Small intestine (tissue), 7 donors: ENCODE measurements around the gene LIM2. TPM values are rescaled to one million over a fixed set of nuclear protein-coding genes. Genes with fewer than 3 reads are reported as not detected.

Source experiments
- DNase-seq, 2 donors: peaks; one replicate each; pipeline versions ENCODE4 v3.0.0 to v3.0.0-alpha.2; 2013
- FAIRE-seq: peaks from 2 replicates; lab custom pipeline; 2012; peaks lifted over from hg19 to GRCh38; lab: Jason Lieb, UNC
- H3K27ac ChIP-seq, 3 donors: one replicate each; pipeline ENCODE4 v1.5.1; 2013; ENCODE audit warnings: low read length in 2 of 3, mild to moderate bottlenecking in 2 of 3, control low read depth in 1 of 3, inconsistent platforms in 1 of 3, low read depth in 1 of 3, moderate library complexity in 1 of 3
- H3K27me3 ChIP-seq, 3 donors: one replicate each; pipeline ENCODE4 v1.6.1; 2013; ENCODE audit warnings: low read length in 3 of 3, inconsistent platforms in 1 of 3; ENCODE audit not compliant: control insufficient read depth in 3 of 3, insufficient read depth in 3 of 3
- H3K36me3 ChIP-seq, 3 donors: one replicate each; pipeline ENCODE4 v1.6.1; 2013; ENCODE audit warnings: low read length in 3 of 3, inconsistent platforms in 1 of 3, low read depth in 1 of 3, mild to moderate bottlenecking in 1 of 3, moderate library complexity in 1 of 3; ENCODE audit not compliant: control insufficient read depth in 3 of 3, insufficient read depth in 2 of 3
- H3K4me1 ChIP-seq, 3 donors: one replicate each; pipeline ENCODE4 v1.6.1; 2013; ENCODE audit warnings: low read length in 2 of 3, inconsistent platforms in 1 of 3, low read depth in 1 of 3, mild to moderate bottlenecking in 1 of 3, moderate library complexity in 1 of 3; ENCODE audit not compliant: control insufficient read depth in 3 of 3, insufficient read depth in 2 of 3
- H3K4me3 ChIP-seq, 3 donors: one replicate each; pipeline ENCODE4 v1.5.1; 2013; ENCODE audit warnings: low read length in 3 of 3, control low read depth in 1 of 3, inconsistent platforms in 1 of 3, low read depth in 1 of 3, mild to moderate bottlenecking in 1 of 3, moderate library complexity in 1 of 3
- H3K9me3 ChIP-seq, 2 donors: one replicate each; pipeline ENCODE4 v1.6.1; 2013; ENCODE audit warnings: low read depth in 1 of 2, low read length in 1 of 2; ENCODE audit not compliant: control insufficient read depth in 2 of 2, insufficient read depth in 1 of 2
- WGBS, 3 donors: extraction: QIAGEN DNeasy Blood & Tissue Kit; methylation state at CpG; one replicate each; pipeline ENCODE4 v1.1.7; 2013; 5-methylcytosine and 5-hydroxymethylcytosine counted together
- polyA plus RNA-seq, 4 donors: library from polyadenylated mRNA; stranded (reverse) in 3 of 4; unstranded in 1 of 4; fragments of 200-250 nt in 3 of 4; fragments of 120-200 nt in 1 of 4; gene quantifications; one replicate each; pipeline versions ENCODE4 v1.2.1 to v1.2.3, GENCODE V29; 2013
- donor health status: healthy with polysubstance abuse.
- donor health status: control.
- donor health status: control.
- donor health status: Bipolar disorder and iron deficiency.
- donor health status: healthy.

The LIM2 gene
- polyA plus RNA-seq, 4 donors = 0.04 TPM; not detected in 3

DNA sequence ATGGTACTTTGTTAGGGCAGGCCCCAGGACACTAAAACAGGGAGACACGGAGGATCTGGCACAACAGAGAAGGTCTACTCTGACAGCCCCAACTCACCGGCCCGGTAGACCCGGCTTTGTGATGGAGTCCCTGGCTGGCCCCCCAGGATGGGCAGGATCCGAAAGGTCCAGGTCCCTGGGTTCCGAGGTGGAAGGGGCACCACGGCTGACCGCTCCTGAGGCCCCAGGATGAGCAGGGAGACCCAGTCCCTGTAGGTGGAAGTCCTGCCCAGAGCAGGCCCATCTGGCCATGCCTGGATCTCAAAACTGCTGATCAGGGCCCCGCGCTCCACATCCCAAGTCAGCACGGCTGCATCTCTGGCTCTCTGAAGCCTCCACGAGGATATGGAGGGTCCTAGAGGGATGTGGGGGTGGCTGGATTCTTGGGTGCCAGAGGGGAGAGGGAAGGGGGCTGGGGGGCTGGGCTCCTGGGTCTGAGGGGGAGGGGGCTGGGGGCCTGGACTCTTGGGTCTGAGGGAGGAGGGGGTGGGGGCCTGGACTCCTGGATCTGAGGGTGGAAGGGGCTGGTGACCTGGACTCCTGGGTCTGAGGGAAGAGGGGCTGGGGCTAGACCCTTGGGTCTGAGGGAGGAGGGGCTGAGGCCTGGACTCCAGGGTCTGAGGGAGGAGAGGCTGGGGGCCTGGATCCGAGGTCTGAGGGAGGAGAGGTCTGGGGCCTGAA, 50.5 kb downstream of the LIM2 start:
- DNase-seq = no peak
- WGBS, 3 donors = 92 to 95% (median 94%) methylated on average over 13 of the region's 13 CpGs

DNA sequence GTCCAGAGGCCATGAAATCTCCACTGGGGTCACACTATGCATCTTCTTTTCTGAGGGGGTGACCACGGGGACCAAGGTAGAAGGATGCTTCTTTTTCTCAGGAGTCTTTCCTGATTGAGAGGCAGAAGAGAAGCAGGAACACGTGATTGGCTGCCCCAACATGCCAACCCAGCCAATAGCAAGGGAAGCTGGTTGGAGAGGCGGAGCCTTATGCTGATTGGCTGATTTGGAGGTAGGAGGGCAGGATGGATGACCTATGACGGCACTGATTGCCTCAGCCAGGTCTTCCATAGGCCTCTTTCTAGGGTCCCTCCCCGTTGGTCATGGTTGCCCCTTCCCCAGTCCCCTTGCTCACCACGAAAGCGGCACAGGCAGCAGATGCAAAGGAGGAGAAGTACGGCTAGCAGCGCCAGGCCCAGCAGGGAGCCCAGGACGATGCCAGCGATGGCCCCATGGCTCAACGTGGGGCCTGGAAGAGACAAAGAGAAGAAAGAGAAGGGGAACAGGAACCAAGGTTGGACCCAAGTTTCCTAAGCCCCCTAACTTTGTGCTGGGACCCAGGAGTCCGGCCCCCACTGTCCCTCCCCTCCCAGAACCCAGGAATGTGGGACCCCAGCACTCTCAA, 53.8 kb downstream of the LIM2 start:
- no peak overlapping the region for H3K27ac ChIP-seq
- H3K27me3 ChIP-seq = no peaks in the 10 kb centered on the region
- FAIRE-seq (no peak), DNase-seq (no peak)
- no peak overlapping the region for H3K4me3 ChIP-seq
- H3K36me3 ChIP-seq = peaks cover 0 to 5% (median 0%) of the 10 kb centered on the region in 3 donors
- no peaks in the 10 kb centered on the region for H3K9me3 ChIP-seq
- 90 to 91% (median 90%) methylated on average over 13 of the region's 13 CpGs for WGBS, 3 donors
- H3K4me1 ChIP-seq = no peaks in the 10 kb centered on the region

More for the DNA sequence above, 50.5 kb downstream of the LIM2 start:
- Histone ChIP-seq H3K27me3 (peaks cover 0 to 3% (median 0%) of the 10 kb centered on the region in 3 donors), H3K36me3 (peaks cover 0 to under 1% (median 0%) of the 10 kb centered on the region in 3 donors), H3K27ac (no peak overlapping the region), H3K4me3 (no peak overlapping the region), H3K9me3 (no peaks in the 10 kb centered on the region), H3K4me1 (peaks cover 0 to 6% (median 5%) of the 10 kb centered on the region in 3 donors)
- no peak for FAIRE-seq

DNA sequence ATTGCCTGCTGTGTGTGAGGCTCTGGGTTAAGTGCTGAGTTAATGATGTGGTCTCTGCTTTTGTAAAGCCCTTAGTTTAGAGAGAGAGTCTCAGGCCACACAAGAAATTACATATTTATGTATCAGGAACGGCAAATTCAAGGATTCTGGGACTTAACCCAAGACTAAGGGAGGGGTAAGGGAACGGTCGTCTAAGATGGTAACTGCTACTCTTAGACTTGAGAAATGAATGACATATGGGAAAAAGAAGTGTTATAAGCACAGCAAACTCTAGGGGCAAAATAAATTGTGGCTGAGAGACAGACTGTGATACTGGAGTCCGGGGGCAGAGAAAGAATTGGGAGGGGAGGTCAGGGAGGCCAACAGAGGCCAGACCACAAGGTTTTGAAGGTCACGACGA, 56.1 kb downstream of the LIM2 start:
- whole genome bisulfite sequencing, 3 donors = 85 to 92% (median 90%) methylated on average over 6 of the region's 6 CpGs
- FAIRE-seq (no peak), DNase-seq (no peak)

DNA sequence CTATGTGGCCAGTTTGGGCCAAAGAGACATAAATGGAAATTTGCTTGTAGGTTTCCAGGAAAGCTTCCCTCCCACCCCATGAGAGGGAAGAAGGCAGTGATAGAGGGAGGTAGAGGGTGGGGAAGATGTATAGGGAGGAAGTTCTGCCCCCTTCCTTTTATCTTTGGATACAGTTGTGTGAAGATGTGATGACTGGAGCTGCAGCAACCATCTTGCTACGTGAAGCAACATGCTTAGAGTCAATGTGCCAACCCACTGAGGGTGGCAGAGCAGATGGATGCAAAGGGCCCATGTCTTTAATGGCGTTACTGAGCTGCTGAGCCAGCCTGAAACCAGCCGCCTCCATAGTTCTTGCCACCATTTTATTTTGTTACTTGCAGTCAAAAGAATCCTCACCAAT, 56.6 kb downstream of the LIM2 start:
- Histone ChIP-seq H3K9me3 (no peaks in the 10 kb centered on the region), H3K36me3 (peaks cover 0 to 5% (median 0%) of the 10 kb centered on the region in 3 donors), H3K4me1 (peaks cover 0 to 9% (median 0%) of the 10 kb centered on the region in 3 donors), H3K4me3 (no peak overlapping the region), H3K27me3 (peaks cover 0 to 21% (median under 1%) of the 10 kb centered on the region in 3 donors), H3K27ac (no peak overlapping the region)
- WGBS, 3 donors = 61 to 78% (median 78%) methylated on average over 3 of the region's 3 CpGs
- no peak for DNase-seq
- FAIRE-seq = no peak

More for the DNA sequence above, 56.1 kb downstream of the LIM2 start:
- Histone ChIP-seq H3K36me3 (peaks cover 0 to 5% (median 0%) of the 10 kb centered on the region in 3 donors), H3K27me3 (peaks cover 0 to 20% (median 0%) of the 10 kb centered on the region in 3 donors), H3K4me1 (peaks cover 0 to 9% (median 0%) of the 10 kb centered on the region in 3 donors), H3K4me3 (no peak overlapping the region), H3K9me3 (no peaks in the 10 kb centered on the region), H3K27ac (no peak overlapping the region)

DNA sequence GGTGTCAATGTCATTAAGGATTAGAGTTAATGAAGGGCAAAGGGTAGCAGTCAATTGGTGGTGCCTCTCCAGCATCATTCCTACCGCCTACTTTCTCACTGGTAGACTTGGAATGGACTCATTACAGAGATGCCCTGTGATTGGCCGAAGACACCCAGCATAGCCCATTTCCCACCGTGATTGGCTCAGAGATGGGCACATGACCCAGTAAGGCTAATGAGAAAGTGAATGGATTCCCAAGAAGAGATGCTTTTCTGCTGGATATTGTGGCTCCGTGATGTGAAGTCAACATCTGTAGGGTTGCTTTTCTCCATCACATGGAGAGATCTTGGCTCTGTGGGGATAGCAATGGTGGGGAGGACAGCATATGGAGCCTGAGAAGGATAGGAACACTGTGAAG, 57.4 kb downstream of the LIM2 start:
- DNase-seq (no peak), FAIRE-seq (no peak)
- Histone ChIP-seq H3K27ac (no peak overlapping the region), H3K9me3 (no peaks in the 10 kb centered on the region), H3K36me3 (peaks cover 0 to 5% (median 0%) of the 10 kb centered on the region in 3 donors), H3K4me1 (peaks cover 0 to 9% (median 0%) of the 10 kb centered on the region in 3 donors), H3K4me3 (no peak overlapping the region), H3K27me3 (peaks cover 0 to 28% (median 4%) of the 10 kb centered on the region in 3 donors)
- WGBS, 3 donors = 93 to 100% (median 98%) methylated on average over 4 of the region's 4 CpGs

Other genes starting within 250 kb of the LIM2 start
- 1 to 10 TPM in 3 of 4 donors, under 1 TPM in 1; 0.45 to 1.9 (median 1.3) TPM for gene SIGLEC7, start 245.7 kb downstream of the LIM2 start, polyA plus RNA-seq
- 1 to 10 TPM in 3 of 4 donors, under 1 TPM in 1; 0.67 to 5.2 (median 4.5) TPM for gene CD33, start 162.9 kb downstream of the LIM2 start, polyA plus RNA-seq
- gene SIGLECL1, start 136.9 kb downstream of the LIM2 start, polyA plus RNA-seq = not detected
- gene IGLON5, start 76.3 kb downstream of the LIM2 start, polyA plus RNA-seq = 1 to 10 TPM in 2 of 4 donors, not detected in 2; 1.1 to 1.3 TPM
- 1 to 10 TPM; 1.4 to 6.0 (median 2.4) TPM for gene VSIG10L, start 45.8 kb downstream of the LIM2 start, polyA plus RNA-seq
- 100 to 1,000 TPM; 178 to 412 (median 249) TPM for gene ETFB, start 21.6 kb downstream of the LIM2 start, polyA plus RNA-seq
- 1 to 10 TPM in 2 of 4 donors, under 1 TPM in 1, not detected in 1; 0.25 to 4.1 (median 2.0) TPM for gene CLDND2, start 19.0 kb downstream of the LIM2 start, polyA plus RNA-seq
- gene NKG7, start 15.3 kb downstream of the LIM2 start, polyA plus RNA-seq = 1 to 10 TPM; 3.6 to 6.7 (median 5.5) TPM
- gene C19orf84, start 2.6 kb upstream of the LIM2 start, polyA plus RNA-seq = 1 to 10 TPM in 1 of 4 donors, not detected in 3; 3.5 TPM
- 1 to 10 TPM; 1.3 to 10.0 (median 2.2) TPM for gene SIGLEC10, start 29.7 kb upstream of the LIM2 start, polyA plus RNA-seq
- gene SIGLEC8, start 70.5 kb upstream of the LIM2 start, polyA plus RNA-seq = 1 to 10 TPM in 1 of 4 donors, under 1 TPM in 2, not detected in 1; 0.22 to 1.1 (median 0.59) TPM
- 1 to 10 TPM in 2 of 4 donors, under 1 TPM in 2; 0.10 to 5.8 (median 1.9) TPM for gene CEACAM18, start 90.6 kb upstream of the LIM2 start, polyA plus RNA-seq
- gene SIGLEC12, start 113.8 kb upstream of the LIM2 start, polyA plus RNA-seq = 1 to 10 TPM in 2 of 4 donors, under 1 TPM in 1, not detected in 1; 0.33 to 5.7 (median 2.0) TPM
- under 1 TPM in 2 of 4 donors, not detected in 2; 0.09 to 0.76 TPM for gene SIGLEC6, start 143.7 kb upstream of the LIM2 start, polyA plus RNA-seq
- gene ZNF175, start 183.3 kb upstream of the LIM2 start, polyA plus RNA-seq = 1 to 10 TPM; 1.6 to 8.9 (median 2.2) TPM
- under 1 TPM in 1 of 4 donors, not detected in 3; 0.06 TPM for gene SIGLEC5, start 242.4 kb upstream of the LIM2 start, polyA plus RNA-seq